ENCODE results near the gene SF3A1. TPM values are rescaled to one million over a fixed set of nuclear protein-coding genes. Genes with fewer than 3 reads are reported as not detected.

Gene SF3A1
- total and polyA plus RNA-seq, 2 donors (not counting 3 experiments of a cell fraction or from before 2014, with no cell fraction given), result 60.2 to 187 TPM

GRCh38 chr22:30324014-30324730, 32.5 kb downstream of the SF3A1 start:
- FAIRE-seq, result no peak
- no peak overlapping the region for H3K4me3 ChIP-seq (replicated peaks in 1 of 3; ENCODE audit: insufficient read depth in 1 of 3, low read depth in 1 of 3, low read length in 3 of 3)
- H3K9me3 ChIP-seq (replicated peaks; ENCODE audit: control insufficient read depth, insufficient read depth, low read length), result no peaks in the 10 kb centered on the region
- POLR2A ChIA-PET, result interaction anchor here (1.1 kb wide), 1 partner anchor 33 kb away, joined by 3 read pairs; no protein-coding TSS in a partner anchor
- CTCF ChIA-PET, result interaction anchor here (1.6 to 14.7 kb wide), 2 partner anchors 32 to 36 kb away, joined by 4 to 164 read pairs; partner anchors contain the start of gene CASTOR1
- no peak for DNase-seq (ENCODE audit: low read depth, low spot score)
- no peaks in the 10 kb centered on the region for H3K79me2 ChIP-seq (ENCODE audit: control insufficient read depth, insufficient read depth, low read length)
- no peak overlapping the region for H3K27ac ChIP-seq (ENCODE audit: insufficient read depth, low read depth, low read length)
- no peak overlapping the region for H3K4me2 ChIP-seq (ENCODE audit: insufficient read depth, low read length)
- no peak overlapping the region for H2AFZ ChIP-seq (ENCODE audit: low read depth, low read length)
- no TSS peak for BruUV-seq (replicated peaks)
- H3K27me3 ChIP-seq (ENCODE audit: control insufficient read depth in 2 of 2, insufficient read depth in 2 of 2, low read length in 2 of 2), result no peaks in the 10 kb centered on the region
- no peak overlapping the region for H3K9ac ChIP-seq (replicated peaks; ENCODE audit: extremely low read depth, insufficient read depth, low read length)
- no peaks in the 10 kb centered on the region for H4K20me1 ChIP-seq (replicated peaks; ENCODE audit: control insufficient read depth, extremely low read depth, insufficient read depth, low read length)
- peaks cover 13% of the 10 kb centered on the region for H3K4me1 ChIP-seq (ENCODE audit: control insufficient read depth, extremely low read depth, insufficient read depth, low read length)
- dilution Hi-C loops (cut with MboI; ENCODE audit: extremely low pct_ligation_motif_present, low sequenced_read_pairs), result no loop called here
- intact Hi-C loops (cut with micrococcal nuclease), result no loop called here
- H3K36me3 ChIP-seq (ENCODE audit: control insufficient read depth in 2 of 2, extremely low read depth in 1 of 2, insufficient read depth in 2 of 2, low read length in 2 of 2), result no peaks in the 10 kb centered on the region
- TF ChIP-seq POLR2AphosphoS5 (IDR thresholded peaks at IDR 0.05; ENCODE audit: insufficient read depth, low read depth, low read length) (no peak), EZH2 (IDR thresholded peaks at IDR 0.05; ENCODE audit: borderline replicate concordance, low read depth, low read length, severe bottlenecking) (no peak), MAX (IDR thresholded peaks at IDR 0.05; ENCODE audit: insufficient read depth, insufficient read length) (no peak), CTCF (IDR thresholded peaks at IDR 0.05; ENCODE audit: extremely low read depth in 1 of 2, insufficient read depth in 1 of 2, low read depth in 1 of 2, low read length in 2 of 2) (no peak), MYC (IDR thresholded peaks at IDR 0.05; ENCODE audit: low read depth, low read length) (no peak), JUN (IDR thresholded peaks at IDR 0.05; ENCODE audit: borderline replicate concordance, insufficient read depth, insufficient read length, low read depth) (no peak), FOS (IDR thresholded peaks at IDR 0.05; ENCODE audit: borderline replicate concordance, insufficient read depth, low read length) (no peak), GATA2 (IDR thresholded peaks at IDR 0.05; ENCODE audit: insufficient read depth, insufficient read length, low read depth, low read length) (no peak), POLR2A (IDR thresholded peaks at IDR 0.05; ENCODE audit: low read depth, low read length) (no peak)
- no peaks in the 10 kb centered on the region for H3K9me1 ChIP-seq (replicated peaks; ENCODE audit: control insufficient read depth, extremely low read depth, insufficient read depth, low read length)
